ENCODE measurements around the gene SERPINA10.
"Not testable (repeated sequence)": the region's sequence is repeated elsewhere in the genome, so short reads cannot be mapped to it uniquely, and the experiment has no call there.

SERPINA10 gene

GRCh38 chr14:94282991-94283723, 9.9 kb downstream of the SERPINA10 start:
- Histone ChIP-seq H3K27ac (ENCODE audit: low read length) (no peak overlapping the region), H3K4me2 (ENCODE audit: insufficient read depth, low read length) (no peak overlapping the region), H4K20me1 (ENCODE audit: insufficient read depth, low read length) (no peaks in the 10 kb centered on the region), H3K4me3 (ENCODE audit: low read depth in 1 of 2, low read length in 2 of 2) (no peak overlapping the region), H3K36me3 (ENCODE audit: insufficient read depth, low read length) (no peaks in the 10 kb centered on the region), H2AFZ (ENCODE audit: low read depth, low read length) (no peak overlapping the region), H3K9ac (ENCODE audit: low read depth, low read length) (no peak overlapping the region), H3K27me3 (ENCODE audit: insufficient read depth, low read length, poor library complexity) (no peaks in the 10 kb centered on the region), H3K4me1 (ENCODE audit: insufficient read depth, low read length) (no peaks in the 10 kb centered on the region), H3K9me3 (ENCODE audit: insufficient read depth, low read length, severe bottlenecking) (no peaks in the 10 kb centered on the region), H3K79me2 (ENCODE audit: insufficient read depth, low read length) (no peaks in the 10 kb centered on the region)
- DNase-seq (no peak), ATAC-seq (ENCODE audit: insufficient read depth, low read depth) (no peak)
- TF ChIP-seq EZH2 (IDR thresholded peaks at IDR 0.05; ENCODE audit: borderline replicate concordance, low read depth, low read length, severe bottlenecking), result no peak
- no peak for TF ChIP-seq CTCF (IDR thresholded peaks at IDR 0.05; ENCODE audit: borderline replicate concordance, extremely low read depth, low read length, poor library complexity, severe bottlenecking)

- H3K4me3 ChIP-seq (ENCODE audit: low read depth in 1 of 2, low read length in 2 of 2), result no peak overlapping the region
- TF ChIP-seq CTCF (IDR thresholded peaks at IDR 0.05; ENCODE audit: borderline replicate concordance, extremely low read depth, low read length, poor library complexity, severe bottlenecking) (no peak), EZH2 (IDR thresholded peaks at IDR 0.05; ENCODE audit: borderline replicate concordance, low read depth, low read length, severe bottlenecking) (no peak)
Measured at GRCh38 chr14:94278731-94279130, 14.3 kb downstream of the SERPINA10 start.

GRCh38 chr14:94276898-94277561, 16.0 kb downstream of the SERPINA10 start:
- not testable (repeated sequence) for H2AFZ ChIP-seq (ENCODE audit: low read depth, low read length); H3K4me2 ChIP-seq (ENCODE audit: insufficient read depth, low read length); H3K4me1 ChIP-seq (ENCODE audit: insufficient read depth, low read length); H3K27ac ChIP-seq (ENCODE audit: low read length); H3K36me3 ChIP-seq (ENCODE audit: insufficient read depth, low read length); H3K4me3 ChIP-seq (ENCODE audit: low read depth in 1 of 2, low read length in 2 of 2); H4K20me1 ChIP-seq (ENCODE audit: insufficient read depth, low read length); H3K9ac ChIP-seq (ENCODE audit: low read depth, low read length); ATAC-seq (ENCODE audit: insufficient read depth, low read depth); H3K79me2 ChIP-seq (ENCODE audit: insufficient read depth, low read length); DNase-seq; H3K27me3 ChIP-seq (ENCODE audit: insufficient read depth, low read length, poor library complexity); H3K9me3 ChIP-seq (ENCODE audit: insufficient read depth, low read length, severe bottlenecking)

More at GRCh38 chr14:94278731-94279130, 14.3 kb downstream of the SERPINA10 start:
- DNase-seq, result no peak
- Histone ChIP-seq H3K9me3 (ENCODE audit: insufficient read depth, low read length, severe bottlenecking) (no peaks in the 10 kb centered on the region), H4K20me1 (ENCODE audit: insufficient read depth, low read length) (no peaks in the 10 kb centered on the region), H3K9ac (ENCODE audit: low read depth, low read length) (no peak overlapping the region), H3K27me3 (ENCODE audit: insufficient read depth, low read length, poor library complexity) (no peaks in the 10 kb centered on the region), H3K4me2 (ENCODE audit: insufficient read depth, low read length) (no peak overlapping the region), H3K4me1 (ENCODE audit: insufficient read depth, low read length) (no peaks in the 10 kb centered on the region), H3K36me3 (ENCODE audit: insufficient read depth, low read length) (no peaks in the 10 kb centered on the region), H2AFZ (ENCODE audit: low read depth, low read length) (no peak overlapping the region), H3K27ac (ENCODE audit: low read length) (no peak overlapping the region), H3K79me2 (ENCODE audit: insufficient read depth, low read length) (no peaks in the 10 kb centered on the region)
- no peak for ATAC-seq (ENCODE audit: insufficient read depth, low read depth)

- no peak for ATAC-seq (ENCODE audit: insufficient read depth, low read depth)
- no peak for DNase-seq
- H3K36me3 ChIP-seq (ENCODE audit: insufficient read depth, low read length), result no peaks in the 10 kb centered on the region
- no peak overlapping the region for H3K4me3 ChIP-seq (ENCODE audit: low read depth in 1 of 2, low read length in 2 of 2)
- no peak for TF ChIP-seq CTCF (IDR thresholded peaks at IDR 0.05; ENCODE audit: borderline replicate concordance, extremely low read depth, low read length, poor library complexity, severe bottlenecking)
- no peak for TF ChIP-seq EZH2 (IDR thresholded peaks at IDR 0.05; ENCODE audit: borderline replicate concordance, low read depth, low read length, severe bottlenecking)
- H4K20me1 ChIP-seq (ENCODE audit: insufficient read depth, low read length), result no peaks in the 10 kb centered on the region
- H2AFZ ChIP-seq (ENCODE audit: low read depth, low read length), result no peak overlapping the region
- no peak overlapping the region for H3K27ac ChIP-seq (ENCODE audit: low read length)
- no peak overlapping the region for H3K9ac ChIP-seq (ENCODE audit: low read depth, low read length)
- no peaks in the 10 kb centered on the region for H3K4me1 ChIP-seq (ENCODE audit: insufficient read depth, low read length)
- H3K9me3 ChIP-seq (ENCODE audit: insufficient read depth, low read length, severe bottlenecking), result no peaks in the 10 kb centered on the region
- no peak overlapping the region for H3K4me2 ChIP-seq (ENCODE audit: insufficient read depth, low read length)
- H3K27me3 ChIP-seq (ENCODE audit: insufficient read depth, low read length, poor library complexity), result no peaks in the 10 kb centered on the region
- no peaks in the 10 kb centered on the region for H3K79me2 ChIP-seq (ENCODE audit: insufficient read depth, low read length)
Measured at GRCh38 chr14:94269156-94269555, 23.9 kb downstream of the SERPINA10 start.

- not testable (repeated sequence) for H3K27me3 ChIP-seq (ENCODE audit: insufficient read depth, low read length, poor library complexity); H3K9ac ChIP-seq (ENCODE audit: low read depth, low read length); H3K4me1 ChIP-seq (ENCODE audit: insufficient read depth, low read length); H3K9me3 ChIP-seq (ENCODE audit: insufficient read depth, low read length, severe bottlenecking); H3K79me2 ChIP-seq (ENCODE audit: insufficient read depth, low read length); H3K4me3 ChIP-seq (ENCODE audit: low read depth in 1 of 2, low read length in 2 of 2); H3K27ac ChIP-seq (ENCODE audit: low read length); ATAC-seq (ENCODE audit: insufficient read depth, low read depth); DNase-seq; H2AFZ ChIP-seq (ENCODE audit: low read depth, low read length); H3K36me3 ChIP-seq (ENCODE audit: insufficient read depth, low read length); H4K20me1 ChIP-seq (ENCODE audit: insufficient read depth, low read length); H3K4me2 ChIP-seq (ENCODE audit: insufficient read depth, low read length)
Measured at GRCh38 chr14:94268582-94268981, 24.5 kb downstream of the SERPINA10 start.

All from DND-41 (cell line).